H9 (cell line): ENCODE data around the gene TPRX1. TPM values are rescaled to one million over a fixed set of nuclear protein-coding genes. Genes with fewer than 3 reads are reported as not detected.

Experiments
- DNase-seq: peaks from one replicate; pipeline ENCODE4 v3.0.0-alpha.2; 2017
- H2AFZ ChIP-seq: one replicate; pipeline ENCODE4 v1.6.1; 2013; ENCODE audit warnings: mild to moderate bottlenecking, low read length, control low read depth, moderate library complexity
- H2AK5ac ChIP-seq: 2 replicates; pipeline ENCODE4 v1.6.1; 2013; ENCODE audit warnings: low read length, control low read depth, mixed read lengths; ENCODE audit not compliant: insufficient read length
- H2BK120ac ChIP-seq: one replicate; pipeline ENCODE4 v1.6.1; 2013; ENCODE audit warnings: low read depth, mild to moderate bottlenecking, low read length, control low read depth, inconsistent platforms; ENCODE audit not compliant: poor library complexity, severe bottlenecking
- H2BK12ac ChIP-seq: 2 replicates; pipeline ENCODE4 v1.6.1; 2013; ENCODE audit warnings: low read length, control low read depth, mixed read lengths, low read depth; ENCODE audit not compliant: insufficient read length
- H2BK15ac ChIP-seq: 2 replicates; pipeline ENCODE4 v1.6.1; 2013; ENCODE audit warnings: low read depth, low read length, control low read depth
- H2BK20ac ChIP-seq: one replicate; pipeline ENCODE4 v1.6.1; 2013; ENCODE audit warnings: low read depth, mild to moderate bottlenecking, low read length, control low read depth, inconsistent platforms; ENCODE audit not compliant: poor library complexity, severe bottlenecking
- H2BK5ac ChIP-seq: 2 replicates; pipeline ENCODE4 v1.6.1; 2013; ENCODE audit warnings: low read length, control low read depth, mixed read lengths; ENCODE audit not compliant: insufficient read length
- H3K14ac ChIP-seq: 2 replicates; pipeline ENCODE4 v1.6.1; 2013; ENCODE audit warnings: low read length, control low read depth; ENCODE audit not compliant: insufficient read depth
- H3K18ac ChIP-seq: 2 replicates; pipeline ENCODE4 v1.6.1; 2013; ENCODE audit warnings: low read depth, mild to moderate bottlenecking, mixed read lengths, low read length, control low read depth; ENCODE audit not compliant: insufficient read length
- H3K23ac ChIP-seq: 2 replicates; pipeline ENCODE4 v1.6.1; 2013; ENCODE audit warnings: low read length, control low read depth, mixed read lengths, low read depth; ENCODE audit not compliant: insufficient read length
- H3K23me2 ChIP-seq: 2 replicates; pipeline ENCODE4 v1.6.1; 2013; ENCODE audit warnings: low read depth, mild to moderate bottlenecking, mixed read lengths, low read length, control low read depth; ENCODE audit not compliant: insufficient read length, poor library complexity, severe bottlenecking
- H3K27ac ChIP-seq: 2 replicates; pipeline ENCODE4 v1.5.1; 2013; ENCODE audit warnings: low read length, control low read depth, mixed read lengths, low read depth; ENCODE audit not compliant: insufficient read length
- H3K27me3 ChIP-seq: 2 replicates; pipeline ENCODE4 v1.6.1; 2013; ENCODE audit warnings: low read length, control low read depth, inconsistent platforms; ENCODE audit not compliant: insufficient read depth
- H3K4ac ChIP-seq: 2 replicates; pipeline ENCODE4 v1.6.1; 2013; ENCODE audit warnings: low read depth, mild to moderate bottlenecking, control low read depth, inconsistent platforms, low read length, moderate library complexity
- H3K4me1 ChIP-seq: 2 replicates; pipeline ENCODE4 v1.6.1; 2013; ENCODE audit warnings: low read length, control low read depth, inconsistent platforms; ENCODE audit not compliant: insufficient read depth
- H3K4me2 ChIP-seq: 2 replicates; pipeline ENCODE4 v1.6.1; 2013; ENCODE audit warnings: low read length, control low read depth, mixed read lengths; ENCODE audit not compliant: insufficient read length, insufficient read depth
- H3K56ac ChIP-seq: 2 replicates; pipeline ENCODE4 v1.6.1; 2013; ENCODE audit warnings: low read depth, mild to moderate bottlenecking, mixed read lengths, low read length, control low read depth; ENCODE audit not compliant: insufficient read length
- H3K79me1 ChIP-seq: 2 replicates; pipeline ENCODE4 v1.6.1; 2013; ENCODE audit warnings: low read depth, mild to moderate bottlenecking, moderate library complexity, low read length, control low read depth, inconsistent platforms; ENCODE audit not compliant: insufficient read depth, poor library complexity, severe bottlenecking
- H3K79me2 ChIP-seq: 2 replicates; pipeline ENCODE4 v1.6.1; 2013; ENCODE audit warnings: low read length, control low read depth, inconsistent platforms; ENCODE audit not compliant: insufficient read depth
- H3K9ac ChIP-seq: 2 replicates; pipeline ENCODE4 v1.6.1; 2013; ENCODE audit warnings: low read length, control low read depth, mixed read lengths; ENCODE audit not compliant: insufficient read length; ENCODE audit errors: extremely low read depth
- H3K9me3 ChIP-seq: one replicate; pipeline ENCODE4 v1.6.1; 2013; ENCODE audit warnings: low read depth, low read length, inconsistent platforms; ENCODE audit not compliant: control insufficient read depth
- H3T11ph ChIP-seq: one replicate; pipeline ENCODE4 v1.6.1; 2013; ENCODE audit warnings: mild to moderate bottlenecking, low read length, control low read depth, inconsistent platforms
- H4K20me1 ChIP-seq: one replicate; pipeline ENCODE4 v1.6.1; 2013; ENCODE audit not compliant: control insufficient read depth, insufficient read length, insufficient read depth
- H4K5ac ChIP-seq: 2 replicates; pipeline ENCODE4 v1.6.1; 2013; ENCODE audit warnings: low read depth, mild to moderate bottlenecking, mixed read lengths, low read length, control low read depth; ENCODE audit not compliant: insufficient read length
- H4K8ac ChIP-seq: replicated peaks from 2 replicates; pipeline ENCODE4 v1.6.1; 2013; ENCODE audit warnings: low read length, control low read depth, mixed read lengths, low read depth; ENCODE audit not compliant: insufficient read length
- H4K91ac ChIP-seq: 2 replicates; pipeline ENCODE4 v1.6.1; 2013; ENCODE audit warnings: low read depth, mild to moderate bottlenecking, moderate library complexity, mixed read lengths, low read length, control low read depth; ENCODE audit not compliant: insufficient read length
- H3K27ac Mint-ChIP-seq, 3 experiments: 2 replicates in 2 of 3; 3 replicates in 1 of 3; pipeline ENCODE4 v1.8.0; 2020 to 2021; ENCODE audit warnings: mixed read lengths in 3 of 3, mild to moderate bottlenecking in 1 of 3, moderate library complexity in 1 of 3
- H3K27me3 Mint-ChIP-seq: 2 replicates; pipeline ENCODE4 v1.8.0; 2021; ENCODE audit warnings: low read depth, mild to moderate bottlenecking, moderate library complexity, mixed read lengths
- H3K36me3 Mint-ChIP-seq, 3 experiments: 2 replicates in 2 of 3; 3 replicates in 1 of 3; pipeline ENCODE4 v1.8.0; 2020 to 2021; ENCODE audit warnings: low read depth in 3 of 3, mixed read lengths in 3 of 3; ENCODE audit not compliant: insufficient read depth in 1 of 3
- H3K4me1 Mint-ChIP-seq, 2 experiments: 2 replicates each; pipeline ENCODE4 v1.8.0; 2020; ENCODE audit warnings: mixed read lengths in 2 of 2
- H3K4me3 Mint-ChIP-seq, 2 experiments: 2 replicates in 1 of 2; 3 replicates in 1 of 2; pipeline ENCODE4 v1.8.0; 2020 to 2021; ENCODE audit warnings: mild to moderate bottlenecking in 2 of 2, mixed read lengths in 2 of 2, moderate library complexity in 1 of 2
- H3K9me3 Mint-ChIP-seq, 2 experiments: 2 replicates in 1 of 2; 3 replicates in 1 of 2; pipeline ENCODE4 v1.8.0; 2020; ENCODE audit warnings: mild to moderate bottlenecking in 2 of 2, mixed read lengths in 2 of 2, moderate library complexity in 1 of 2
- CTCF ChIP-seq: fragments of 200-600 bp; sonication (generic); conservative IDR thresholded peaks from 3 replicates; pipeline ENCODE4 v1.8.0; 2021; ENCODE audit warnings: antibody characterized with exemption, mild to moderate bottlenecking
- WGBS: extraction: QIAGEN DNeasy Blood & Tissue Kit; methylation state at CpG from one replicate; pipeline ENCODE4 v1.1.7; 2013; ENCODE audit warnings: missing lambda C conversion rate, low lambda C conversion rate, mixed read lengths; ENCODE audit not compliant: insufficient read length; ENCODE audit errors: extremely low coverage; 5-methylcytosine and 5-hydroxymethylcytosine counted together
- total RNA-seq: library from RNA; stranded (reverse); gene quantifications from 2 replicates; pipeline ENCODE4 v1.2.1, GENCODE V29; 2021

Gene TPRX1
- total RNA-seq, 1 experiment from 2014 or later: not detected

- Histone ChIP-seq H3K4ac (no peak overlapping the region), H2AFZ (no peak overlapping the region), H3K56ac (no peak overlapping the region), H3K9ac (no peak overlapping the region), H3K27me3 (no peaks in the 10 kb centered on the region), H3K4me2 (peak overlapping the region; percentile 100), H3K4me1 (peaks cover 6% of the 10 kb centered on the region; the same call in 1 of the 2 replicates), H3K27ac (no peak overlapping the region), H2BK20ac (no peak overlapping the region), H3K79me2 (peaks cover 8% of the 10 kb centered on the region; the same call in 1 of the 2 replicates), H4K20me1 (peaks cover 5% of the 10 kb centered on the region), H3T11ph (no peak overlapping the region), H4K8ac (no peak overlapping the region), H3K79me1 (peaks cover 8% of the 10 kb centered on the region), H2BK120ac (no peak overlapping the region), H2BK15ac (no peak overlapping the region), H3K18ac (no peak overlapping the region), H4K91ac (no peak overlapping the region), H4K5ac (no peak overlapping the region), H3K23me2 (peaks cover 8% of the 10 kb centered on the region), H3K14ac (no peak overlapping the region), H2AK5ac (no peak overlapping the region), H3K23ac (no peak overlapping the region), H3K9me3 (no peaks in the 10 kb centered on the region), H2BK5ac (no peak overlapping the region), H2BK12ac (no peak overlapping the region)
- no peaks in the 10 kb centered on the region for H3K9me3 Mint-ChIP-seq
- WGBS: no CpG with 5 or more reads among the region's 9 CpGs
- DNase-seq: no peak
- no peaks in the 10 kb centered on the region for H3K27me3 Mint-ChIP-seq
- no peak for TF ChIP-seq CTCF
- peak overlapping the region; percentile 92 to 97 for H3K4me3 Mint-ChIP-seq
- H3K27ac Mint-ChIP-seq: peak overlapping the region; percentile 43 to 96 (median 88); a peak in 5 of 7 replicates
- H3K36me3 Mint-ChIP-seq: peaks cover 39 to 53% (median 51%) of the 10 kb centered on the region in 3 experiments
- H3K4me1 Mint-ChIP-seq: peaks cover 9 to 22% of the 10 kb centered on the region in 2 experiments
Measured at GRCh38 chr19:47780215-47780551, 24.2 kb downstream of the TPRX1 start.
